PFSK-1 (cell line): ENCODE results near the gene SLC15A2.

Source experiments
- FOXP2 ChIP-seq: optimal IDR thresholded peaks from 2 replicates; pipeline ENCODE3; 2011; ENCODE audit warnings: borderline replicate concordance, control low read depth, inconsistent platforms; ENCODE audit not compliant: insufficient read depth; ENCODE audit errors: extremely low read length, extremely low read depth
- SIN3A ChIP-seq: IDR thresholded peaks from 2 replicates; pipeline ENCODE4 v1.6.1; 2012; ENCODE audit warnings: mild to moderate bottlenecking, low read length, moderate library complexity, borderline replicate concordance; ENCODE audit not compliant: insufficient read depth
- TAF1 ChIP-seq: IDR thresholded peaks from 2 replicates; pipeline ENCODE4 v1.6.1; 2012; ENCODE audit warnings: low read length, control low read depth, borderline replicate concordance; ENCODE audit not compliant: insufficient read depth

- no peak for TF ChIP-seq TAF1
- no peak for TF ChIP-seq SIN3A
- no peak for TF ChIP-seq FOXP2
These were observed at the start of gene SLC15A2 for GRCh38 chr3:121894301-121894990.
